GM21619 (cell line): ENCODE measurements around the gene RALGAPA2.

Experiments
- ATAC-seq: cut with Tn5 transposase; IDR thresholded peaks from one replicate; pipeline ENCODE4 v1.9.1; 2021; ENCODE audit not compliant: unreplicated experiment

The RALGAPA2 gene

DNA sequence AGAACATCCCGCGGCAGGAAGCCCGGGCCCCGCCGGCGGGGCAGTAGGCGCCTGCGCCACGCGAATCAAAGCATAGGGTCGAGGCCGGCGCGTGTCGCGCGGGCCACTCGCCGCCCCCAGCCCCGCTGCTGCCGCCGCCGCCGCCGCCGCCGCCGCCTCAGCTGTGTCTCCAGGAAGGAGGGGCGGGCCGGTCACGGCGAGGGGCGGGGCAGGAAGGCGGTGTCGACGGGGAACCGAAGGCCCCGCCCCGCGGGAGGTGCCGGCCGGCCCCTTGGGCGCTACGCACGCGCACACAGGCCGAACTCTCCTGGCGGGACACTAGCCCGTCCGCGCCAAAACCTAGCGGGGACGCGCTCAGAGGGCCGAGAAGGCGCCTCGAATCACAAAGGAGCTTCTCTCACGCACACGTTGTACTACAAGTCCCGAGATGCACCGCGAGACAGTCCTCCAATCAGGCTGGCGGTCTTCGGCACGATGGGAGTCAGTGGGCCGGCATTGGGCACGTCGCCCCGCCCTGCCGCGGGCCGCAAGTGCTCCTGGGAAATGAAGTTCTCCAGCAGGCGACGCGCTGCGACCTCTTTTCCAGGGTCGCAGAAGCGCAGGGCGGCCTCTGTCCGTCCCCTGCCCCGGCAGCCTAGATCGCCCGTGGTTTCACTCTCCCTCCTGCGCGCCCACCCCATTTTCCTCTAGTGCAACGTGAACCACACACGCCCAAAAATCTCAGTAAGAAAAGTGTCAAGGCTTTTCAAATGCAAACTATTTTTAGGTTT is at the start of gene RALGAPA2:
RALGAPA2 (minus strand) TSS at position 171 of the 770 bp plus-strand sequence; CDS start at position 7, 164 bp downstream.
- peak; percentile 93 for ATAC-seq

DNA sequence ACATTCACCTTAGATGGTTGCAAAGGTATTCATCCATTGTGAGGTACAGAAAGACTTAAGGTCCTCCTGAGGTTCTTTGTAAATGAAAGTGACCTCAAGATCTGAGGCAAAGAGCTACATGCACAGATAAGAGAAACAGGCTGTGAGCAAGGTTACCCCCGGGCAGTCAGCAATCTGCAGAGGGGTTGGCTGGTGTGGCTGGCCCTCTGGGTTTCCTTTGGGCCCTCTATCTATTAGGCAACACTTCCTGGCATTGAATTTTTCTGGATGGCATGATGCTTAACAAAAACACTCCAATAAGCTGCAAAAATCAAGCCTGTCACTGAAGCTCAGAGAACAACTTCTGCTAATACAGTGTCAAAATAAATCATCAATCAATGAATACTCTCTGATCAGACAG is 48.9 kb upstream of the RALGAPA2 start:
- ATAC-seq: no peak

DNA sequence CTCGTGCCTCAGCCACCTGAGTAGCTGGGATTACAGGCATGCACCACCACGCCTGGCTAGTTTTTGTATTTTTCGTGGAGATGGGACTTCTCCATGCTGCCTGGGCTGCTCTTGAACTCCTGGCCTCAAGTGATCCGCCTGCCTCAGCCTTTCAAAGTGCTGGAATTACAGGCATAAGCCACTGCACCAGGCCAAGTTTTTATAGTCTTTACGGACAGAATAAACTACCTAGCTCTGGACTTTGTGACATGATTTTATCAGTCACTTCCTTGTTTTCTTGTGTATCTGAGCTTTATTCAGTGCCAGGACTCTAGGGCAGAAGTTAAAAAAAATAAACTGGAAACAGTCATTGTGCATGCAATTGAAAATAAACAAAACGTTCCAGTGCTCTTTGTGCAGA is 46.7 kb upstream of the RALGAPA2 start:
- no peak for ATAC-seq

DNA sequence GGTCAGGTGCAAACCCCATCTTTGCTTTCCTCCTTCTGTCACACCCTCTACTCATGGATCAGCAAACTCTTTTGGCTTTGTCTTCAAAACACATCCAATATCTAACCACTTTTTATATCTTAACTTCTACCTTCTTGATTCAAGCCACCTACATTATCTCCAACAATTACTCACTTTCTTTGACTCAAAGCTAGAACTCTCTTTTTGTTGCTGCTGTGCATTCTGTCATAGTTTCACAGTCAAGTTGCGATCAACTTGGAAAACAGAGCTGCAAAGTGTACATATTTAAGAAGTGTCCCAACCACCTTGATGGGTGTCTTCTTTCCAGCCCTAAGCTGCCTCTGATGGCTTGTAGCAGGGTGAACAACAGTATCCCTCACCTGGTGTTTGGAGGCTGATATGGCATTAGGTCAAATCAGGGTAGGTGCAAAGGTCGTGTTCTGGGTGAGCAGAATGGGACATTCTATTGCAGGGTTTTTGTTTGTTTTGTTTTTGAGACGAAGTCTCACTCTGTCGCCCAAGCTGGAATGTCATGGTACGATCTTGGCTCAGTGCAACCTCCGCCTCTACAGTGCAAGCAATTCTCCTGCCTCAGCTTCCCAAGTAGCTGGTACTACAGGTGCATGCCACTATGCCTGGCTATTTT is 43.4 kb upstream of the RALGAPA2 start:
- no peak for ATAC-seq

DNA sequence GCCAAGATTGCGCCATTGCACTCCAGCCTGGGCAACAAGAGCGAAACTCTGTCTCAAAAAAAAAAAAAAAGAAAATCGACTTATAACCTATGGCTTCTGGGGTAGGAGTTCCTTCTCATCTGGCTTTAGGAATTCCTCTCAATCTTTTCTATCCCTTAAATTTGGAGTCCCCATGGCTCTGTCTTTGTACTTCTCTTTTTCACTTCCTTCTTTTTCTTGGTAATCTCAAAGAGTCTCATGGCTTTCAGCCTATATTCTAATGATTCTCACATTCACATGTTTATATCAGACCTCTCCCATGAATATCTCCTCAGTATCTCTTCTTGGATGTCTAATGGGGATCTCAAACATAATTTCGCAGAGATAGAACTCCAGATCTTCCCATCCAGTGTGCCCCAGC is 42.8 kb upstream of the RALGAPA2 start:
- no peak for ATAC-seq

DNA sequence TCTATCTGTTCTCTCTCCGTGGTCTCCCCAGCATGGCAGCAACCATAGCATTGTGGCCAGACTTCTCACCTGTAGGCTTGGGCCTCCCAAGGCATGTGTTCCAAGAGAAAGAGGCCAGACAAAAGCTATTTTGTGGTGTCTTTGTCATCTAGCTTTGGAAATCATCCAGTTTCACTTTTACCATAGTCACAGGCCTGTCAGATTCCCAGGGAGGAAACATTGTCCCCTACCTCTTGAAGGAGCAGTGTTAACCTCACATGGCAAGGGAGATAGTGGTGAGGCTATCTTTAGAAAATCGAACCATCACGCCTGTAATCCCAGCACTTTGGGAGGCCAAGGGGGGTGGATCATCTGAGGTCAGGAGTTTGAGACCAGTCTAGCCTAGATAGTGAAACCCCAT is 42.3 kb upstream of the RALGAPA2 start:
- no peak for ATAC-seq

DNA sequence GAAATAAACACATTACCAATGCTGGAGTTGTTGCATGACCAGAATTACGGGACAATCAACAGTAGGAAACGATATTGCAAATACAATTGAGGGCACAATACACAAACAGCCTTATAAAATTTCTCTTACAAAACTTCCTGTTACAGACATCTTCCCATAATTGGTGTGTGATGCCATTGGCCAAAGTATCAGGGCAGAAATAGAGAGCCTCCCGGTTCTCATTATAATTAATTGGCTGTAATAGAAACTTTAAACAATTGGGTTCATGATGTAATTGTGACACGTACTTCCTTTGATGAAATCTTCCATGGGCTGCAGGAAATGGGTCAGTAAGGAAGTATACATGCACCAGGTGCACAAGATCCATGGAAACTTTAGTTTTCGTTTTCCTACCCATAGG is 40.3 kb upstream of the RALGAPA2 start:
- ATAC-seq: no peak

DNA sequence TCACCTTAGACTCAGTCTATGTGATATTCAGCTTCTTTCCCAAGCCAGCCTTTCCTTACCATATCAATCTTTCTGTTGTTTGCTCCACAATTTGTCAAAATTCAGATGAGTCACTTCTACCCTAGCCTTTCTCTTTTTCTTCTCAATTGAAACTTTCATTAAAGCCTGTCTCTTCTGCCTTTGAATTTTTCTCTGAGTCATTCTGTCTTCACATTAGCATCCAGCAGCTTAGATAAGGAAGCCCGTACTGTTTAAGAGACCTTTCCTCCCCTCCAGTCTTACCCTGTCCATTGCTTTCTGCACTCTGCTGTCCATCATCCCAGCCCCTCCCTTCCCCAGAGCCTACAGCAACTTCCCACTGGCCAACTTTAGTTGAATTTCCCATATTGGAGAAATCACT is 34.9 kb upstream of the RALGAPA2 start:
- ATAC-seq: no peak

DNA sequence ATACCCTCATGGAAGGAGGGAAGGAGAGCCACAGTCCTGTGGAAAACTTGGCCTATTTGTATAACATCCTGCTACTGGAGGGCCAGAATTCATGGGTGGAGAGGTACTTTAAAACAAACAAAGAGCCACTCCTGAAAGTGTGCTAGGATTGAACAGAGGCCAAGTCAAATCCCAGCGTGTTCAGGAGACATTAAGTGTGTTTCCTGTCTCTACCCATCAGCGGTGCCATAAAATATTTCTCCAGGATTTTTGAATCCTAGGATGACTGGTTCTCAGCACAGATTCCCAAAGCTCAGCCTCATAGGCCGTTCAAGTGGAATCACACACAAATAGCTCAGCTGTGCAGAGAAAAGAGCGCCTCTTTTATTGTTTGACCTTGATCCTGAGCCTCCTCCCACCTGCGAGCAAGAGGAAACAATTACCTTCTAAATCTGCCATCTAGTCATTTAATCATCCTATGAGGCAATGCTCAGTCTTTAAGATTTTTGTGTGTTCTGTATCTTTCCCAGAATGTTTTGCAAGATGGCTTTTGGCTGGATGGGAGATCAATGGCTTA is 31.8 kb upstream of the RALGAPA2 start:
- ATAC-seq: no peak

DNA sequence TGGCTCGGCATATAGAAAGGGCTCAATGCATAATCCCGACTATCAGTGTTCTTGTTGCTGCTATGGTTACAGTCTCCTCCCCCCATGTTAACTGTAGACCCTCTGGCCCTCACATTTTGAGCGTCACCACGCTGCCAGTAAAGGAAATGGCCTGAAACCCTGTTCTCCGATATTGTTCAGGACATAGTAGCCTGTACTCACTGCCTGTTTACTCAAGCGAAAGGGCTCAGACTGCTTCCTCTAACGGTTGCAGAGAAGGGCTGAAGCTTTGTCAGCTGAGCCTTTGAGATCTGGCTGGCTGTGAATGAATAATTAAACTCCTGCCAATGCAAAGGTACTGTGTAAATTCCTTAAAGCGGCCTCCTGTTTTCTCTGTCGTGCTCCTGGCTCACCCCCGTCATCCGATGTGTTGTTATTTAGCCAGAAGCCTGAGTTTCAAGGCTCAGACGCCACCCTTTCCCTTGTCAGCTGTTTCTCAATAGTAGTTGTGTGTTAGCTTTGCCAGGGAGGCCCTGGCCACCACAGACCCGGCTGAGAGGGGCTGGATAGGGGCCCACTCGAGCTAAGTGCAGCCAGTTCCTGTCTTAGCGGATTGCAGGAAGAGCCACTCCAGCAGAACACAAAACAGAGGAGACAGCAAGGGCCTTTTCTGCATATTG is 31.2 kb upstream of the RALGAPA2 start:
- no peak for ATAC-seq

DNA sequence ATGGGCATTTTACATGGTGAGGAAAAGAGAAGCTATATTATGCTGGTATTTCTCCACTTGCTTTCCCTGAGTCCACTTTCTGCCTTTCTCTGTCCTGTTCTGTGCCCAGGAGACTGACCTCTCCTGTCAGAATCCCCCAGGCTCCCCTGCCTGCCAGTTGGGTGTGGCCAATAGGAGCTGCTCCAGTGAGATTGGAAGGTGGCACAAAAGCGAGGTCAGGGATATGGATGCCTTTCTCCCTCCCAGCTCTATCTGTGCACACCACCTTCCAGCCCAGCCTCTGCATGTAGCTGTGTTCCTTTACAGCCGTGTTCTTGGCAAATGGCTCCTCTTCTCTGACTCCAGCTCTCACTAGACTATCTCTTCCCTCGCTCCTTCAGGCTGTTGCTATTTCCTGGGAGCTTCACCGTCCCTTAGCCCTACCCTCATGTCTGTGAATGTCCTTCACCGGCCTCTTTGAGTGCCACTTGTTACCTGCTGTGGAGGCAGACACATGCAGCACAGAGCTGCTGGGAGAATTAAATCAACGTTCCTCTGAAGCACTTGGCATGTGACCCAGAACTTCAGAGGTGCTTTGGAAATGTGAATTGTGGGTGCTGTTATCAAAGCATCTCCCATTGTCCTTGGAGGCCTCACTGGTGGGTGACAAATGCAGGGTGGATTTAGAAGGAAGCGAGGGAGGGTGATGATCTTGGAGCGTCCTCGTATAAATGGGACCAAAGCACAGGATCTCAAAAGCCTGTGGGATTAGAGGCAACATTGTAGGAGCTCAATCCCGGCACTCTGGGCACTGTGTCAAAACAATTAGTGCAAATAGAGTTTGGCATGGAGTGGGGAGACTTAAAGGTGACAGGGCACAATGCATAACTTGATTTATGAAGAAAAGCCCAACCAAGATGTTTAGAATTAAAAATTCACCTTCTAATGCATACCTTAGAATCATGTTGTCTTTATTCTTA is 28.9 kb upstream of the RALGAPA2 start:
- no peak for ATAC-seq

DNA sequence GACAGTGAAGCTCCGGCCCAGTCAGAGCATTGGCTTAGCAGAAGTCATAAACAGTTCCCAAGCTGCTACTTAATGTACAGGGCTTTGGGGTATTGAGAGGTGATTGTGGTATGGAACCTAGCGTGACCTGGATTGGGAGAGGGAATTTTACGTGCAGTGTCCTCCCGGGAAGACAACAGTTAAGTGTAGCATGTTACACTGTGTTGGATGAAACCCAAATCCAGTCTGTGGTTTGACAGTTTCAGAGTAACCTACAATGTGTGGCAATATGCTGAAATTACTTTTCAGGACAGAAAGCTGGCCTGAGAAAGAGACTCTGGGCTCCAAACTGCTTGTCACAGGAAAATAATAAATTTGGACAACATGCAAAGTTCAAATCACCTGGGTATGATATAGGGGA is 28.1 kb upstream of the RALGAPA2 start:
- no peak for ATAC-seq

DNA sequence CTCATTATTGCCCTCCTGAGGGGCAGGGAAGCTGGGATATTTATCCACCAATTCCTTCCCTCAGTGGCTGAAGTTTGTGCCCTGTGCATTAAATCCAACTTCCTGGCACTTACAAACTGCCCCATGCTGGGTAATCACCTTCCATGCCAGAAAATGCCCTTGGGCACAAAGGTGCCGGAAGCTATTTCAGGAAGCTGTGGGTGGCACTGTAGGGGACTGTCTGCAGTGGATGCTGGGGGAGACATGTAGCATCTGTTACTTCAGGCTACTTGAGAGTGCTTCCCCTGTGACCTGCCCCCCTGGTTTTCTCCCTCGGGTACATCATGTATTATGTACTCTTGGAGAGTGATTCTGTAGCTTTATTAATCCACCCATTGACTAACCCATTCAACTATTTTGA is 24.7 kb upstream of the RALGAPA2 start:
- no peak for ATAC-seq

DNA sequence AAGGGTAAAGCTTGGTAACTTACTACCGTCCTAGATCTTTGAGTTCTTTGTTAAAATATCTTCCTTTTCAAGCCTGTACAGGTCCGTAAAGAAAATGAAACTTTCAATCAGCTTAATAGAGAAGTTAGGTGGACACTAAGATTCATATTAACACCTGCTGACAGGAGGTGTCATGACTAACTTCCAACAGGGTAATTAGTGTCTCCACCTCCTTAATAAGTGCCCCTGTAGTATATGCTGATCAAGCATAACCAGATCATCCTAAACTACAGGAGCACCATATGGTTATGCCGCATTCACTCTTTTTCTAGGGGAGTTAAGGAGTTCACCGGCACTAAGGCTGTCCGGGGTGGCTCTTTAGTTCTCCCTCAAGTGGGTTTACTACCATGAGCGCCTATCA is 23.9 kb upstream of the RALGAPA2 start:
- no peak for ATAC-seq

DNA sequence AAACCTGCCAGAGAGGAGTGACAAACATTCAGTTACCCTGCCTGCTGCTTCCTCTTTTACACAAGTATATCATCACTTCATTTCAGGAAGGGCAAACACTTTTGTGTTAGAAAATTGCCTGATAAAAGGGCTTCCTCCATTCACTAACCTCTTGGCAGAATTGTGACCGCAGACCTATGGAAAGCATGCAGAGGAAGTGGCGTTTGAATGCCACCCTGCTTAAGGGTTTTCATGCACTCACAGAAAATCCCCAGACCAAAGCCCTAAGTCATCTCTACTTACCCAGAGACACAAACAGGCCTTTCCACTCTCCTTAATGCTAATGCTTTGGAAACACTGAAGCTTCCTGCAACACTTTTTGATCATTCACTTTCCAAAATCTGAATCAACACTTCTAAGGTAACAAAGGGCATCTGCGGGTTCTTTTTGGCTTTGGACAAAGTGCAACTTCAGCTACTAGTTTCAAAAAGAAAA is 22.1 kb upstream of the RALGAPA2 start:
- ATAC-seq: no peak

DNA sequence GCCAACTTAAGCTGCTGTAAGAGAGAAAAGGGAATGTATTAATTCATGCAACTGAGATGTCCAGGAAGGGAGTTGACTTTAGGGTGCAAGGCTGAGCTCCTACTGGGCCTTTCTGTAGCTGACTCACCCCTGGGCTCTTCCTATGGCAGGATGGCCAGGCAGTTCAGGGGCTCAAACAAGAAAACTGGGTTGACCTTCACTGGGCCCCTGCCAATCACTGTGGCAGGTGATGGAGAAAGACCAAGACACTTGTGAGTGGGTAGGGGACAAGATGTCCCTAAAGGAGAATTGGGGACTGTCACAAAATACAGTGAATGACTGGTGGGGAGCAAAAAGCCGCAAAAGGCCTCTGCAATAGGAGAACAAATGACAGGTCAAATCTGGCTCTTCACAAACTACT is 21.5 kb upstream of the RALGAPA2 start:
- ATAC-seq: no peak

DNA sequence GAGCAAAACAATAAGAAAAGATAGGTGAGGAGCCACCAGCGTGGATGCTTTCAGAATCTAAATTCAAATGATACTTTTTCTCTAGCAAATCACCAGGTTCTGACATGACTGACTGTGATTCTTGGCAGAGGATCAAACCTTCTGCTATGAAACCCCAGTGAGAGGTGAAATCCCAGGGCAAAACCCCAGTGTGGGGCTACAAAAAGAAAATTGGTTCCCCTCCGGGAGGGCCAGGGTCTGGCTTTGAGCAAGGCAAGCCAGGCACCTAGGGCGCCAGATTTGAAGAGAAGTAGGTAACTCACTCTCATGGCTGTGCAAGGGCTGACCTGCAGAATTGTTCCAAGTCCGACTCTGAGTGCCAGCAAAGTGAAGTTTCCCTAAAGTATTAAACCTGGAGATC is 20.2 kb upstream of the RALGAPA2 start:
- peak; percentile 46 for ATAC-seq

DNA sequence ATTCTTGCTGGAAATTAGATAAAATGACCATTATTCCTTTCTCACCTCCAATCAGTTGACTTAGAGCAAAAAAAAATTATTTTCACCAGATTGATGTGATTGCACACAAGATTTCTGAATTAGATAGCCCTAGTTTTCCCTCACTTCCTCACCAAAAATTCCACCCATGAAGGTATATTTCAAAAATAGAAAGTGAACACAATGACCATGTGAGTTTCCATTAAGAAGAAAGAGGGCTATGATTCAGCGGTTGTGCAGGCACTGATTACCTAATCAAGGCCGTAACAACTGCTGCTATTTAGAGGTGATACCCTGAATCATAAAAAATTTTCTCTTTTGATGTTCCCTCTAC is 19.5 kb upstream of the RALGAPA2 start:
- ATAC-seq: no peak

DNA sequence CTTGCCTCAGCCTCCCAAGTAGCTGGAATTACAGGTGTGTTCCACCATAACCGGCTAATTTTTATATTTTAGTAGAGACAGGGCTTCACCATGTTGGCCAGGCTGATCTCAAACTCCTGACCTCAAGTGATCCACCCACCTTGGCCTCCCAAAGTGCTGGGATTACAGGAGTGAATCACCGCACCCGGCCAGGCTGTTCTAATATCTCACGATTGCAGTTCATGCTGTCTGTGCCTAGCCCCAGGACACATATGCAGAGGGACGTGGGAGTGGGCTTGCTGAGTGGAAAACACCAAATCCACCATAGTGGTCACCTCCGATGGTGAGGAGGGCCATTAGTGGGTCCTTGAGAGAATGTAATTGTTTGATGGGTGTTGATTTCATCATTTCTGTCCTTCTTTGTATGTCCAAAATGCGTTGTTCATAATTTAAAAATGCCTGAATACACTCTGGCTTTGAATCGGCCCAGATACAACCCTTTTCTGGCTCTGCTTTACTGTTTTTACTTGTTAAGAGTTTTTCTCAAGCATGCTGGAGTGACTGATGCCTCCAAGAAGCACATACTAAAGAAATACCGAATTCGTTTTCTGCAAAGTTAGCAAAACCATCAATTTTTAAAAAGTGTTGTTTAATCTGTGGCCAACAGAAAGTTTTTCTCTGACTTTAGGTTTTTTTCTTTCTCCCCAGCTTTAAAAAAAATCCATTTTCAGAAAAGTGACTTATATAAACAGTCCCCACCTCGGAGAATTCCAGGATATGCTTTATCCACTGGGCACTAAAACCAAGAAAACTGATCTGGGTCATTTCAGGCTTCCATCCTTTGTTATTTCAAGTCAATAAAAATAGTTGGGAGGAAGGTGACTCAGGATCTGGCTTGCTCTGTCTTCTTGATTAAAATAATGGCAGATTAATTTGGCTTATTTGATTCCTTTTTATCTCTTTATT is 18.8 kb upstream of the RALGAPA2 start:
- ATAC-seq: no peak

DNA sequence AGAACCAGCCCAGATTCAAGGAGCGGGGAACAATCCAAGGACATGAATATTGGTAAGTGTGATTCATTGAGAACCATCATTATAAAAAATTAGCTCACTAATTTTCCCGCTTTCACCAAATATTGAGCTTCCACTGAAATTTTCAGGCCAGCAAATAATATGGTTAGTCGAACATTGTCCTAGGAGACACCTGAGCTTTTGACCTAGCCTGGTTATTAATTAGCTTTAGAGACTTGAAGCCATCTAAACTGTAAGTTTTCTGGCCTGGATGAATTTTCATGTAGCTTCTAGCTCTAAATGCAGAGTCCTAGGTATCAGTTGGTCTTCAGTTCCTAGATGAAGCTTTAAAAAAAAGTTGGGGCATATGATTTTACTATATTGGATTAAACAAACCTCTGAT is 17.1 kb upstream of the RALGAPA2 start:
- ATAC-seq: no peak
